WTC11 (cell line): ENCODE data around the gene GPC6.

Experiments
- E2F5 ChIP-seq: sonication (generic); formaldehyde crosslinking; IDR thresholded peaks from 2 replicates; pipeline ENCODE4 v1.8.1; 2022; ENCODE audit warnings: mild to moderate bottlenecking, moderate library complexity, missing genetic modification reagents
- IRF1 ChIP-seq: sonication (generic); formaldehyde crosslinking; IDR thresholded peaks from 2 replicates; pipeline ENCODE4 v1.8.0; 2023; ENCODE audit warnings: missing genetic modification reagents
- IRF2 ChIP-seq: sonication (generic); formaldehyde crosslinking; IDR thresholded peaks from 2 replicates; pipeline ENCODE4 v1.8.0; 2022; ENCODE audit warnings: low read depth, missing genetic modification reagents, borderline replicate concordance
- JUN ChIP-seq: sonication (generic); formaldehyde crosslinking; IDR thresholded peaks from 2 replicates; pipeline ENCODE4 v1.8.0; 2023; ENCODE audit warnings: mild to moderate bottlenecking, missing genetic modification reagents
- MYBL2 ChIP-seq: sonication (generic); formaldehyde crosslinking; IDR thresholded peaks from 2 replicates; pipeline ENCODE4 v1.8.1; 2023; ENCODE audit warnings: mild to moderate bottlenecking, moderate library complexity, missing genetic modification reagents
- NFYB ChIP-seq: sonication (generic); formaldehyde crosslinking; conservative IDR thresholded peaks from 2 replicates; pipeline ENCODE4 v1.8.0; 2022; ENCODE audit warnings: low read depth, missing genetic modification reagents
- RELA ChIP-seq: sonication (generic); formaldehyde crosslinking; IDR thresholded peaks from 2 replicates; pipeline ENCODE4 v1.8.1; 2022; ENCODE audit warnings: missing genetic modification reagents, mild to moderate bottlenecking, borderline replicate concordance
- USF2 ChIP-seq: sonication (generic); formaldehyde crosslinking; IDR thresholded peaks from 2 replicates; pipeline ENCODE4 v1.8.1; 2023; ENCODE audit warnings: mild to moderate bottlenecking, missing genetic modification reagents, moderate library complexity
- ZNF138 ChIP-seq: sonication (generic); formaldehyde crosslinking; conservative IDR thresholded peaks from 2 replicates; pipeline ENCODE4 v1.8.1; 2022; ENCODE audit warnings: mild to moderate bottlenecking, moderate library complexity, missing genetic modification reagents
- TF ChIP-seq, protein P1 (sequence below): fragments of 200-600 bp; IDR thresholded peaks from 2 replicates; pipeline ENCODE4 v1.8.0; 2022; ENCODE audit warnings: antibody characterized with exemption
- TF ChIP-seq, protein P2 (sequence below): sonication (generic); formaldehyde crosslinking; IDR thresholded peaks from 2 replicates; pipeline ENCODE4 v1.8.1; 2023; ENCODE audit warnings: mild to moderate bottlenecking, moderate library complexity, missing genetic modification reagents
- TF ChIP-seq, protein P3 (sequence below): sonication (generic); formaldehyde crosslinking; IDR thresholded peaks from 2 replicates; pipeline ENCODE4 v1.8.1; 2022; ENCODE audit warnings: missing genetic modification reagents, borderline replicate concordance
- TF ChIP-seq, protein P4 (sequence below): sonication (generic); formaldehyde crosslinking; IDR thresholded peaks from 2 replicates; pipeline ENCODE4 v1.8.0; 2022; ENCODE audit warnings: mild to moderate bottlenecking, missing genetic modification reagents

GRCh38 chr13:93784191-93784590 is 557.6 kb downstream of the GPC6 start:
- TF ChIP-seq E2F5 (CRISPR knock-in tag) (no peak), IRF1 (CRISPR knock-in tag) (no peak), JUN (CRISPR knock-in tag) (no peak), MYBL2 (CRISPR knock-in tag) (no peak), USF2 (CRISPR knock-in tag) (no peak), IRF2 (CRISPR knock-in tag) (no peak), RELA (no peak), NFYB (CRISPR knock-in tag) (no peak), ZNF138 (CRISPR knock-in tag) (no peak)
- TF ChIP-seq, protein P1, sequence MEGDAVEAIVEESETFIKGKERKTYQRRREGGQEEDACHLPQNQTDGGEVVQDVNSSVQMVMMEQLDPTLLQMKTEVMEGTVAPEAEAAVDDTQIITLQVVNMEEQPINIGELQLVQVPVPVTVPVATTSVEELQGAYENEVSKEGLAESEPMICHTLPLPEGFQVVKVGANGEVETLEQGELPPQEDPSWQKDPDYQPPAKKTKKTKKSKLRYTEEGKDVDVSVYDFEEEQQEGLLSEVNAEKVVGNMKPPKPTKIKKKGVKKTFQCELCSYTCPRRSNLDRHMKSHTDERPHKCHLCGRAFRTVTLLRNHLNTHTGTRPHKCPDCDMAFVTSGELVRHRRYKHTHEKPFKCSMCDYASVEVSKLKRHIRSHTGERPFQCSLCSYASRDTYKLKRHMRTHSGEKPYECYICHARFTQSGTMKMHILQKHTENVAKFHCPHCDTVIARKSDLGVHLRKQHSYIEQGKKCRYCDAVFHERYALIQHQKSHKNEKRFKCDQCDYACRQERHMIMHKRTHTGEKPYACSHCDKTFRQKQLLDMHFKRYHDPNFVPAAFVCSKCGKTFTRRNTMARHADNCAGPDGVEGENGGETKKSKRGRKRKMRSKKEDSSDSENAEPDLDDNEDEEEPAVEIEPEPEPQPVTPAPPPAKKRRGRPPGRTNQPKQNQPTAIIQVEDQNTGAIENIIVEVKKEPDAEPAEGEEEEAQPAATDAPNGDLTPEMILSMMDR, result no peak
- TF ChIP-seq, protein P2, sequence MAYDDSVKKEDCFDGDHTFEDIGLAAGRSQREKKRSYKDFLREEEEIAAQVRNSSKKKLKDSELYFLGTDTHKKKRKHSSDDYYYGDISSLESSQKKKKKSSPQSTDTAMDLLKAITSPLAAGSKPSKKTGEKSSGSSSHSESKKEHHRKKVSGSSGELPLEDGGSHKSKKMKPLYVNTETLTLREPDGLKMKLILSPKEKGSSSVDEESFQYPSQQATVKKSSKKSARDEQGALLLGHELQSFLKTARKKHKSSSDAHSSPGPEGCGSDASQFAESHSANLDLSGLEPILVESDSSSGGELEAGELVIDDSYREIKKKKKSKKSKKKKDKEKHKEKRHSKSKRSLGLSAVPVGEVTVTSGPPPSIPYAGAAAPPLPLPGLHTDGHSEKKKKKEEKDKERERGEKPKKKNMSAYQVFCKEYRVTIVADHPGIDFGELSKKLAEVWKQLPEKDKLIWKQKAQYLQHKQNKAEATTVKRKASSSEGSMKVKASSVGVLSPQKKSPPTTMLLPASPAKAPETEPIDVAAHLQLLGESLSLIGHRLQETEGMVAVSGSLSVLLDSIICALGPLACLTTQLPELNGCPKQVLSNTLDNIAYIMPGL, result no peak
- TF ChIP-seq, protein P3, sequence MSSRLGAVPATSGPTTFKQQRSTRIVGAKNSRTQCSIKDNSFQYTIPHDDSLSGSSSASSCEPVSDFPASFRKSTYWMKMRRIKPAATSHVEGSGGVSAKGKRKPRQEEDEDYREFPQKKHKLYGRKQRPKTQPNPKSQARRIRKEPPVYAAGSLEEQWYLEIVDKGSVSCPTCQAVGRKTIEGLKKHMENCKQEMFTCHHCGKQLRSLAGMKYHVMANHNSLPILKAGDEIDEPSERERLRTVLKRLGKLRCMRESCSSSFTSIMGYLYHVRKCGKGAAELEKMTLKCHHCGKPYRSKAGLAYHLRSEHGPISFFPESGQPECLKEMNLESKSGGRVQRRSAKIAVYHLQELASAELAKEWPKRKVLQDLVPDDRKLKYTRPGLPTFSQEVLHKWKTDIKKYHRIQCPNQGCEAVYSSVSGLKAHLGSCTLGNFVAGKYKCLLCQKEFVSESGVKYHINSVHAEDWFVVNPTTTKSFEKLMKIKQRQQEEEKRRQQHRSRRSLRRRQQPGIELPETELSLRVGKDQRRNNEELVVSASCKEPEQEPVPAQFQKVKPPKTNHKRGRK (CRISPR knock-in tag), result no peak
- TF ChIP-seq, protein P4, sequence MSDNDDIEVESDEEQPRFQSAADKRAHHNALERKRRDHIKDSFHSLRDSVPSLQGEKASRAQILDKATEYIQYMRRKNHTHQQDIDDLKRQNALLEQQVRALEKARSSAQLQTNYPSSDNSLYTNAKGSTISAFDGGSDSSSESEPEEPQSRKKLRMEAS (CRISPR knock-in tag), result no peak
